SU-DHL-6 (cell line): ENCODE results near the gene DNAH14.

Source experiments
- H2AFZ ChIP-seq: fragments of 200-600 bp; sonication (generic); 2 replicates; pipeline ENCODE4 v1.6.1; 2014; ENCODE audit warnings: low read depth, mild to moderate bottlenecking, moderate library complexity, mixed read lengths, antibody characterized with exemption, low read length; ENCODE audit not compliant: severe bottlenecking
- H3F3A ChIP-seq: fragments of 200-600 bp; shearing (Covaris generic); 2 replicates; pipeline ENCODE4 v1.6.0; 2016; ENCODE audit warnings: antibody characterized with exemption, mild to moderate bottlenecking; ENCODE audit not compliant: insufficient read depth
- H3K27ac ChIP-seq: fragments of 200-600 bp; sonication (generic); 2 replicates; pipeline ENCODE4 v1.5.1; 2016; ENCODE audit warnings: low read depth, mild to moderate bottlenecking, low read length, moderate library complexity, mixed read lengths
- H3K27me3 ChIP-seq: fragments of 200-600 bp; sonication (generic), shearing (Covaris generic); 2 replicates; pipeline ENCODE4 v1.6.0; 2014; ENCODE audit warnings: mild to moderate bottlenecking, low read length
- H3K36me3 ChIP-seq: fragments of 200-600 bp; sonication (generic); 2 replicates; pipeline ENCODE4 v1.6.1; 2014; ENCODE audit warnings: mild to moderate bottlenecking, low read length, mixed read lengths
- H3K4me2 ChIP-seq: fragments of 300-600, 200-600 bp; shearing (Covaris generic), sonication (generic); 2 replicates; pipeline ENCODE4 v1.6.0; 2014; ENCODE audit warnings: low read length, low read depth, mild to moderate bottlenecking; ENCODE audit not compliant: poor library complexity, severe bottlenecking
- H3K4me3 ChIP-seq: fragments of 200-600 bp; sonication (generic); 2 replicates; pipeline ENCODE4 v1.5.1; 2014; ENCODE audit warnings: antibody characterized with exemption, low read length, mild to moderate bottlenecking, mixed read lengths; ENCODE audit not compliant: insufficient read depth, poor library complexity, severe bottlenecking
- H3K79me2 ChIP-seq: fragments of 200-600 bp; sonication (generic); 2 replicates; pipeline ENCODE4 v1.6.1; 2014; ENCODE audit warnings: mild to moderate bottlenecking, low read length, moderate library complexity; ENCODE audit not compliant: insufficient read depth
- H3K9ac ChIP-seq: fragments of 200-600 bp; sonication (generic); 2 replicates; pipeline ENCODE4 v1.7.0; 2014; ENCODE audit warnings: mild to moderate bottlenecking, low read length
- H3K9me2 ChIP-seq: fragments of 200-600 bp; sonication (generic); replicated peaks from 2 replicates; pipeline ENCODE4 v1.6.1; 2014; ENCODE audit warnings: low read length; ENCODE audit not compliant: insufficient read depth
- H3K9me3 ChIP-seq: fragments of 200-600 bp; sonication (generic); 2 replicates; pipeline ENCODE4 v1.6.1; 2014; ENCODE audit warnings: low read length, mixed read lengths; ENCODE audit not compliant: insufficient read depth
- H4K20me1 ChIP-seq: fragments of 200-600 bp; sonication (generic); 2 replicates; pipeline ENCODE4 v1.6.1; 2014; ENCODE audit warnings: low read depth, mild to moderate bottlenecking, antibody characterized with exemption, low read length, moderate library complexity, mixed read lengths
- EZH2phosphoT487 ChIP-seq: fragments of 200-600 bp; sonication (generic), shearing (Covaris generic); conservative IDR thresholded peaks from 2 replicates; pipeline ENCODE4 v1.6.1; 2018; ENCODE audit warnings: mild to moderate bottlenecking, antibody characterized with exemption, low read length, moderate library complexity, mixed read lengths
- TF ChIP-seq, protein P1 (sequence below): fragments of 200-600 bp; sonication (generic); IDR thresholded peaks from one replicate; pipeline ENCODE4 v1.5.1; 2017; ENCODE audit warnings: antibody characterized with exemption, mild to moderate bottlenecking, low read length, moderate library complexity; ENCODE audit not compliant: insufficient read depth, poor library complexity, severe bottlenecking

The DNAH14 gene

DNA sequence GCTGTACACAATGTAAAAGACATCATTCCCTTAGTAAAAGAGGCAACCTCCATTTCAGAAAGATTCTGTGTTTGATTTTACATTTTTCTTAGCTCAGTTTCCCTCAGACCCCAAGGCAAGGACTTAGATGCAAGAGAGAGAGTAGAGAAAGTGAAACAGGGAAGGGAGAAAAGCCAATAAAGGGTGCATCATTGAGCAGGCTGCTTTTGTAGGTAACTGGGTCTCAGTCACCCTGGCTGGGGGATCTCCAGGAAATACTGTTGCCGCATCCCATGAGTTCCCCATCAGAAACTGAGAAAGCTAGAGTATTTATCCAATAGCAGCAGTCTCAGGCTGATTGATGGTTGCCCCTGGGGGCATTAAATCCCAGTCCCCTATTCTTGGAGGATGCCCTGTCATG is 23.1 kb upstream of the DNAH14 start:
- Histone ChIP-seq H3K9ac (no peak overlapping the region), H3K27me3 (no peaks in the 10 kb centered on the region), H3K9me3 (no peaks in the 10 kb centered on the region), H3K27ac (no peak overlapping the region), H2AFZ (no peak overlapping the region), H4K20me1 (0 out of 2 replicates have a peak, but pooled peaks cover 4% of the 10 kb centered on the region), H3F3A (no peaks in the 10 kb centered on the region), H3K36me3 (no peaks in the 10 kb centered on the region), H3K4me3 (no peak overlapping the region), H3K79me2 (no peaks in the 10 kb centered on the region), H3K4me2 (no peak overlapping the region), H3K9me2 (no peaks in the 10 kb centered on the region)
- no peak for TF ChIP-seq EZH2phosphoT487

- Histone ChIP-seq H3K4me3 (no peak overlapping the region), H3K4me2 (no peak overlapping the region), H3K9ac (no peak overlapping the region), H3K27ac (no peak overlapping the region), H3K9me3 (0 out of 2 replicates have a peak, but pooled peaks cover 4% of the 10 kb centered on the region), H3K27me3 (no peaks in the 10 kb centered on the region), H3K79me2 (no peaks in the 10 kb centered on the region), H2AFZ (no peak overlapping the region), H3K9me2 (no peaks in the 10 kb centered on the region), H4K20me1 (no peaks in the 10 kb centered on the region), H3K36me3 (no peaks in the 10 kb centered on the region), H3F3A (no peaks in the 10 kb centered on the region)
- TF ChIP-seq, protein P1, sequence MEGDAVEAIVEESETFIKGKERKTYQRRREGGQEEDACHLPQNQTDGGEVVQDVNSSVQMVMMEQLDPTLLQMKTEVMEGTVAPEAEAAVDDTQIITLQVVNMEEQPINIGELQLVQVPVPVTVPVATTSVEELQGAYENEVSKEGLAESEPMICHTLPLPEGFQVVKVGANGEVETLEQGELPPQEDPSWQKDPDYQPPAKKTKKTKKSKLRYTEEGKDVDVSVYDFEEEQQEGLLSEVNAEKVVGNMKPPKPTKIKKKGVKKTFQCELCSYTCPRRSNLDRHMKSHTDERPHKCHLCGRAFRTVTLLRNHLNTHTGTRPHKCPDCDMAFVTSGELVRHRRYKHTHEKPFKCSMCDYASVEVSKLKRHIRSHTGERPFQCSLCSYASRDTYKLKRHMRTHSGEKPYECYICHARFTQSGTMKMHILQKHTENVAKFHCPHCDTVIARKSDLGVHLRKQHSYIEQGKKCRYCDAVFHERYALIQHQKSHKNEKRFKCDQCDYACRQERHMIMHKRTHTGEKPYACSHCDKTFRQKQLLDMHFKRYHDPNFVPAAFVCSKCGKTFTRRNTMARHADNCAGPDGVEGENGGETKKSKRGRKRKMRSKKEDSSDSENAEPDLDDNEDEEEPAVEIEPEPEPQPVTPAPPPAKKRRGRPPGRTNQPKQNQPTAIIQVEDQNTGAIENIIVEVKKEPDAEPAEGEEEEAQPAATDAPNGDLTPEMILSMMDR: no peak
- TF ChIP-seq EZH2phosphoT487: no peak
Observed at GRCh38 chr1:224911217-224911616, 18.3 kb upstream of the DNAH14 start.

- Histone ChIP-seq H4K20me1 (no peaks in the 10 kb centered on the region), H3K9ac (no peak overlapping the region), H3K4me2 (no peak overlapping the region), H2AFZ (no peak overlapping the region), H3K36me3 (no peaks in the 10 kb centered on the region), H3K9me2 (no peaks in the 10 kb centered on the region), H3K9me3 (0 out of 2 replicates have a peak, but pooled peaks cover 4% of the 10 kb centered on the region), H3K79me2 (no peaks in the 10 kb centered on the region), H3K27me3 (no peaks in the 10 kb centered on the region), H3F3A (no peaks in the 10 kb centered on the region), H3K27ac (no peak overlapping the region), H3K4me3 (no peak overlapping the region)
- TF ChIP-seq, protein P1: no peak
- no peak for TF ChIP-seq EZH2phosphoT487
Observed at GRCh38 chr1:224914292-224914900, 15.1 kb upstream of the DNAH14 start.

- no peaks in the 10 kb centered on the region for H3K9me2 ChIP-seq
- H2AFZ ChIP-seq: no peak overlapping the region
- no peaks in the 10 kb centered on the region for H3K9me3 ChIP-seq
- H3K4me2 ChIP-seq: no peak overlapping the region
- H3K27me3 ChIP-seq: no peaks in the 10 kb centered on the region
- H3K79me2 ChIP-seq: no peaks in the 10 kb centered on the region
- H3K9ac ChIP-seq: no peak overlapping the region
- H3K4me3 ChIP-seq: no peak overlapping the region
- no peaks in the 10 kb centered on the region for H4K20me1 ChIP-seq
- H3K36me3 ChIP-seq: no peaks in the 10 kb centered on the region
- no peak overlapping the region for H3K27ac ChIP-seq
- no peaks in the 10 kb centered on the region for H3F3A ChIP-seq
- TF ChIP-seq, protein P1: no peak
- no peak for TF ChIP-seq EZH2phosphoT487
Observed at GRCh38 chr1:224919508-224919907, 10.0 kb upstream of the DNAH14 start.
